ENCODE results near the gene CTNNAL1.

The CTNNAL1 gene

GRCh38 chr9:109037946-109038715, 24.8 kb upstream of the CTNNAL1 start:
- Mint-ChIP-seq H3K4me1 (no peaks in the 10 kb centered on the region), H3K27me3 (no peaks in the 10 kb centered on the region), H3K4me3 (no peak overlapping the region), H3K27ac (no peak overlapping the region), H3K36me3 (peaks cover 34 to 46% of the 10 kb centered on the region in 2 donors), H3K9me3 (peaks cover 0 to 2% of the 10 kb centered on the region in 2 donors)
- DNase-seq = no peak
- ATAC-seq (replicated peaks) = no peak

GRCh38 chr9:109036744-109037680, 23.7 kb upstream of the CTNNAL1 start:
- Mint-ChIP-seq H3K36me3 (peaks cover 32 to 42% of the 10 kb centered on the region in 2 donors), H3K27me3 (no peaks in the 10 kb centered on the region), H3K4me1 (no peaks in the 10 kb centered on the region), H3K27ac (no peak overlapping the region), H3K4me3 (no peak overlapping the region), H3K9me3 (no peaks in the 10 kb centered on the region)
- no peak for DNase-seq
- ATAC-seq (replicated peaks) = no peak

- Mint-ChIP-seq H3K36me3 (peaks cover 31 to 40% of the 10 kb centered on the region in 2 donors), H3K4me1 (no peaks in the 10 kb centered on the region), H3K4me3 (no peak overlapping the region), H3K27ac (no peak overlapping the region), H3K9me3 (no peaks in the 10 kb centered on the region), H3K27me3 (no peaks in the 10 kb centered on the region)
- ATAC-seq (replicated peaks) (no peak), DNase-seq (no peak)
These were observed 22.6 kb upstream of the CTNNAL1 start for GRCh38 chr9:109035684-109036423.

- Mint-ChIP-seq H3K27me3 (no peaks in the 10 kb centered on the region), H3K36me3 (peaks cover 26 to 30% of the 10 kb centered on the region in 2 donors), H3K4me3 (no peak overlapping the region), H3K9me3 (no peaks in the 10 kb centered on the region), H3K4me1 (no peaks in the 10 kb centered on the region), H3K27ac (no peak overlapping the region)
- DNase-seq (no peak), ATAC-seq (replicated peaks) (no peak)
These were observed 20.8 kb upstream of the CTNNAL1 start for GRCh38 chr9:109033941-109034700.

- no peaks in the 10 kb centered on the region for H3K27me3 Mint-ChIP-seq
- H3K4me1 Mint-ChIP-seq = peaks cover 0 to 1% of the 10 kb centered on the region in 2 donors
These were observed 17.9 kb upstream of the CTNNAL1 start for GRCh38 chr9:109031241-109031640.

GRCh38 chr9:109030426-109030825, 17.1 kb upstream of the CTNNAL1 start:
- Mint-ChIP-seq H3K27ac (no peak overlapping the region), H3K4me1 (peaks cover 0 to 3% of the 10 kb centered on the region in 2 donors), H3K27me3 (no peaks in the 10 kb centered on the region), H3K4me3 (no peak overlapping the region), H3K36me3 (peaks cover 27 to 33% of the 10 kb centered on the region in 2 donors), H3K9me3 (no peaks in the 10 kb centered on the region)
- ATAC-seq (replicated peaks) (no peak), DNase-seq (no peak)

More at GRCh38 chr9:109031241-109031640, 17.9 kb upstream of the CTNNAL1 start:
- Mint-ChIP-seq H3K4me3 (no peak overlapping the region), H3K36me3 (peaks cover 31 to 32% of the 10 kb centered on the region in 2 donors), H3K9me3 (no peaks in the 10 kb centered on the region), H3K27ac (no peak overlapping the region)
- no peak for ATAC-seq (replicated peaks)
- no peak for DNase-seq

GRCh38 chr9:109028457-109028856, 15.2 kb upstream of the CTNNAL1 start:
- H3K4me3 Mint-ChIP-seq = no peak overlapping the region
- H3K27me3 Mint-ChIP-seq = no peaks in the 10 kb centered on the region
- no peak overlapping the region for H3K27ac Mint-ChIP-seq
- ATAC-seq (replicated peaks) (no peak), DNase-seq (no peak)
- no peaks in the 10 kb centered on the region for H3K9me3 Mint-ChIP-seq
- H3K4me1 Mint-ChIP-seq = peaks cover 0 to 3% of the 10 kb centered on the region in 2 donors
- H3K36me3 Mint-ChIP-seq = peaks cover 38 to 44% of the 10 kb centered on the region in 2 donors

- Mint-ChIP-seq H3K27ac (no peak overlapping the region), H3K9me3 (no peaks in the 10 kb centered on the region), H3K4me1 (peaks cover 0 to 3% of the 10 kb centered on the region in 2 donors), H3K36me3 (peaks cover 32 to 43% of the 10 kb centered on the region in 2 donors), H3K27me3 (no peaks in the 10 kb centered on the region), H3K4me3 (no peak overlapping the region)
- DNase-seq (no peak), ATAC-seq (replicated peaks) (no peak)
These were observed 13.9 kb upstream of the CTNNAL1 start for GRCh38 chr9:109027176-109027575.

- DNase-seq = no peak
- ATAC-seq (replicated peaks) = no peak
- Mint-ChIP-seq H3K27ac (no peak overlapping the region), H3K27me3 (no peaks in the 10 kb centered on the region), H3K9me3 (no peaks in the 10 kb centered on the region), H3K36me3 (peaks cover 29 to 40% of the 10 kb centered on the region in 2 donors), H3K4me1 (peaks cover 0 to 3% of the 10 kb centered on the region in 2 donors), H3K4me3 (no peak overlapping the region)
These were observed 13.0 kb upstream of the CTNNAL1 start for GRCh38 chr9:109026306-109026705.

GRCh38 chr9:109022873-109023272, 9.6 kb upstream of the CTNNAL1 start:
- Mint-ChIP-seq H3K4me1 (peaks cover under 1 to 3% of the 10 kb centered on the region in 2 donors), H3K4me3 (no peak overlapping the region), H3K27ac (no peak overlapping the region), H3K36me3 (peaks cover 32 to 44% of the 10 kb centered on the region in 2 donors), H3K9me3 (no peaks in the 10 kb centered on the region), H3K27me3 (no peaks in the 10 kb centered on the region)
- ATAC-seq (replicated peaks) = no peak
- no peak for DNase-seq

GRCh38 chr9:109020581-109021511, 7.5 kb upstream of the CTNNAL1 start:
- DNase-seq (no peak), ATAC-seq (replicated peaks) (no peak)
- H3K4me3 Mint-ChIP-seq = no peak overlapping the region
- peaks cover 23 to 32% of the 10 kb centered on the region in 2 donors for H3K36me3 Mint-ChIP-seq
- H3K27me3 Mint-ChIP-seq = no peaks in the 10 kb centered on the region
- no peak overlapping the region for H3K27ac Mint-ChIP-seq
- H3K4me1 Mint-ChIP-seq = peaks cover 7 to 17% of the 10 kb centered on the region in 2 donors
- no peaks in the 10 kb centered on the region for H3K9me3 Mint-ChIP-seq

GRCh38 chr9:109020113-109020512, 6.8 kb upstream of the CTNNAL1 start:
- no peak for ATAC-seq (replicated peaks)
- Mint-ChIP-seq H3K36me3 (peaks cover 23 to 30% of the 10 kb centered on the region in 2 donors), H3K9me3 (no peaks in the 10 kb centered on the region), H3K27me3 (no peaks in the 10 kb centered on the region), H3K4me1 (peaks cover 7 to 18% of the 10 kb centered on the region in 2 donors), H3K27ac (no peak overlapping the region), H3K4me3 (no peak overlapping the region)
- no peak for DNase-seq

GRCh38 chr9:109019420-109019819, 6.1 kb upstream of the CTNNAL1 start:
- Mint-ChIP-seq H3K9me3 (no peaks in the 10 kb centered on the region), H3K4me1 (peaks cover 7 to 18% of the 10 kb centered on the region in 2 donors), H3K4me3 (no peak overlapping the region), H3K27me3 (no peaks in the 10 kb centered on the region), H3K36me3 (peaks cover 17 to 23% of the 10 kb centered on the region in 2 donors), H3K27ac (no peak overlapping the region)
- no peak for DNase-seq
- no peak for ATAC-seq (replicated peaks)

All from stimulated activated naive B cell treated with anti-CD40 and anti-IgM and Interleukin-4, amounts not matched to agents 10 μg/mL and 1 μg/mL and 100 μg/mL, for 72 hours (primary cell).